GM18861 (cell line): ENCODE results near the gene ARIH1.
"Not testable (repeated sequence)": the region's sequence is repeated elsewhere in the genome, so short reads cannot be mapped to it uniquely, and the experiment has no call there.

Experiments used
- ATAC-seq: cut with Tn5 transposase; IDR thresholded peaks from one replicate; pipeline ENCODE4 v1.9.1; 2021; ENCODE audit not compliant: unreplicated experiment

ARIH1 gene

GRCh38 chr15:72473614-72474465 lies at the start of gene ARIH1:
TSS of gene ARIH1 (plus strand) at chr15:72474330. CDS start at chr15:72474640, 310 bp downstream.
- peak; percentile 61 for ATAC-seq

- no peak for ATAC-seq
Observed at GRCh38 chr15:72426753-72427152, 47.4 kb upstream of the ARIH1 start.

GRCh38 chr15:72437650-72438316 lies 36.3 kb upstream of the ARIH1 start:
- ATAC-seq, result no peak

- ATAC-seq, result not testable (repeated sequence)
Observed at GRCh38 chr15:72442848-72443247, 31.3 kb upstream of the ARIH1 start.

GRCh38 chr15:72445426-72445825 lies 28.7 kb upstream of the ARIH1 start:
- no peak for ATAC-seq

GRCh38 chr15:72450805-72451204 lies 23.3 kb upstream of the ARIH1 start:
- ATAC-seq, result no peak

GRCh38 chr15:72451224-72451623 lies 22.9 kb upstream of the ARIH1 start:
- no peak for ATAC-seq

- no peak for ATAC-seq
Observed at GRCh38 chr15:72456684-72457083, 17.4 kb upstream of the ARIH1 start.

- no peak for ATAC-seq
Observed at GRCh38 chr15:72460402-72460801, 13.7 kb upstream of the ARIH1 start.

- no peak for ATAC-seq
Observed at GRCh38 chr15:72463702-72464101, 10.4 kb upstream of the ARIH1 start.

- ATAC-seq, result no peak
Observed at GRCh38 chr15:72464251-72464650, 9.9 kb upstream of the ARIH1 start.

- no peak for ATAC-seq
Observed at GRCh38 chr15:72468103-72468502, 6.0 kb upstream of the ARIH1 start.

GRCh38 chr15:72472992-72473610 lies 1.0 kb upstream of the ARIH1 start:
- ATAC-seq, result no peak

GRCh38 chr15:72474466-72474911 lies 359 bp downstream of the ARIH1 start:
- ATAC-seq, result no peak

GRCh38 chr15:72474912-72475628 lies 940 bp downstream of the ARIH1 start:
- peak; percentile 32 for ATAC-seq

- ATAC-seq, result no peak
Observed at GRCh38 chr15:72475674-72476073, 1.5 kb downstream of the ARIH1 start.

GRCh38 chr15:72476330-72476729 lies 2.2 kb downstream of the ARIH1 start:
- ATAC-seq, result not testable (repeated sequence)

GRCh38 chr15:72481015-72481659 lies 7.0 kb downstream of the ARIH1 start:
- no peak for ATAC-seq

GRCh38 chr15:72482275-72482674 lies 8.1 kb downstream of the ARIH1 start:
- ATAC-seq, result no peak

- no peak for ATAC-seq
Observed at GRCh38 chr15:72483279-72483678, 9.1 kb downstream of the ARIH1 start.

GRCh38 chr15:72486144-72486543 lies 12.0 kb downstream of the ARIH1 start:
- no peak for ATAC-seq
